Left lobe of liver (tissue), 2 donors: ENCODE data around the gene NPB. TPM values are rescaled to one million over a fixed set of nuclear protein-coding genes. Genes with fewer than 3 reads are reported as not detected.
"Not testable (repeated sequence)": the region's sequence is repeated elsewhere in the genome, so short reads cannot be mapped to it uniquely, and the experiment has no call there.

ENCODE experiments used
- ATAC-seq: fragments of 200-7000 bp; cut with Tn5 transposase; one replicate; pipeline ENCODE4 v1.9.1; 2020; ENCODE audit warnings: mild to moderate bottlenecking, moderate library complexity
- DNase-seq: peaks from one replicate; pipeline ENCODE4 v3.0.0-alpha.2; 2020; ENCODE audit warnings: low spot score
- total RNA-seq: library from RNA; stranded (reverse); gene quantifications from one replicate; pipeline ENCODE4 v1.2.1, GENCODE V29; 2021
- donor health status: DM: no; HTN: no; CAD: no; lungs with moderate emphysema.
- donor health status: DM: no; HTN: yes; CAD: no.

Gene NPB
- total RNA-seq, 1 donor from 2014 or later = 0.13 TPM

DNA sequence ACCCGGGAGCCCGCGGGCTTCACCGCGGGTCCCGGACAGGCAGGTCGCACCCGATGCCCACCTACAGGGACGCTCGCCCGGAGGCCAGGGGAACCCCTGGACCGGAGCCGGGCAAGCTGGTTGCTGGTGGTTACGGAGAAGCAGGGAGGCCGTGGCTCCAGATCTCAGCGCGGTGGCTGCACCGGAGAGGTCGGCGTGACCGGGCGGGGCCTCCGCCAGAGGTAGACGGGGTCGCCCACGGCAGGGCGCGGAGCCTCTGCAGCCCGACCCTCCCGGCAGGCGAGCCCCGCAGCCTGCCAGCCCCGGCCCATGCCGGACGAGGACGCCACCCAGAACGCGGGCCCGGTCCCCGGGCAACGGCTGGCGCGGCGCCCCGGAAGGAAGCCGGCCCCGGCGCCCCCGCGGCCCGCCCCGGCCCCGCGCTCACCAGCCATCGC, 8.8 kb downstream of the NPB start:
- peak; percentile 1 for ATAC-seq
- DNase-seq = no peak

DNA sequence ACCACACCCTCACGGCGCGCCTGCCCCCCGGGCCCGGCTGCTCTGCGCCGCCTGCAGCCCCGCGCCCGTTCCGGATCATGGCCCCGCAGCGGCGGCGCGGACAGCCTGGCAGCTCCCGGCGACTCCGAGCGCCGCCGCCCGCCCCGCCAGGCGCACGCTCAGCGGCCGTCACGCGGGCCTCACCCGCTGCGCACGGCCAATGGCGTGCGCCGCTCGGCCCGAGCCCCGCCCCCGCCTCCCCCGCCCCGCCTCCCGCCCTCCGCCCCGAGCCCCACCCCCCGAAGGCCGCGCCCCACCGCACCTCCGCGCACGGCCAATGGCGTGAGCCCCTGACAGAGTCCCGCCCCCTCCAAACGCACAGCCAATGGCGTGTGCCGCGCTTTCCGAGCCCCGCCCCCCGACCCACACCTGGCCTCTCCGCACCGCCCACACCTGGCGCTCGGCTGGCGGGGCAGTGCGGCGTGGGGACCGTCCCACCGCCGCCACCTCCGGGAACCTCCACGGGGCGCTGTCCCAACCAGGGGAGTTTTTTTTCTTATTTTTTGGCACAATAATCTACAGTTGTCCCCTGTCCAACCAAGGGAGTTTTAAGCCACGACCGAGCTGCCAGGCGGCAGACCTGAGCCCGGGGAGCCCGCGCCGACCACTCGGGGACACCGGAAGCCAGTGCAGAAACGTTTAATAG, 9.4 kb downstream of the NPB start, which contains the start of gene PCYT2:
PCYT2 (minus strand) TSS at position 123 of the 685 bp plus-strand sequence; CDS start at position 79, 44 bp downstream.
- peak; percentile 96 for DNase-seq

DNA sequence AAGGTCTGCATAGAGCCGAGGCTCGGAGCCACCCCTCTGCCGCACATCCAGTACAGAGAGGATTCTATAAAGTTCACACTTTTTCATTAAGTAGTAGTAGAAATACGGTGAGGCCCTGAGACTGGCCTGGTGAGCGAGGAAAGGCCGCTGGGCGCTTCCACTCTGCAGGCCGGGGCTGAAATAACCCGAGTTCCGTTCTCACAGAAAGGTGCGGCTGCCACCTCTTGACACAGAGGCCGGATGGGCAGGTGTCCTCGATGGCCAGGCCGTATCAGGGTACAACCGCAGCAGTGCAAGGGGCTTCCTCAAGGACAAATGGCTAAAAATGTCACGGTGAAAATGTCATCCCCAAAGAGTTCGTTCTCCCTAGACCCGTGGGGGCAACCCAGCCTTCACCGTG, 9.9 kb downstream of the NPB start:
- peak; percentile 0 for ATAC-seq
- no peak for DNase-seq

More for the DNA sequence above, 9.4 kb downstream of the NPB start, which contains the start of gene PCYT2:
- peak; percentile 87 for ATAC-seq

DNA sequence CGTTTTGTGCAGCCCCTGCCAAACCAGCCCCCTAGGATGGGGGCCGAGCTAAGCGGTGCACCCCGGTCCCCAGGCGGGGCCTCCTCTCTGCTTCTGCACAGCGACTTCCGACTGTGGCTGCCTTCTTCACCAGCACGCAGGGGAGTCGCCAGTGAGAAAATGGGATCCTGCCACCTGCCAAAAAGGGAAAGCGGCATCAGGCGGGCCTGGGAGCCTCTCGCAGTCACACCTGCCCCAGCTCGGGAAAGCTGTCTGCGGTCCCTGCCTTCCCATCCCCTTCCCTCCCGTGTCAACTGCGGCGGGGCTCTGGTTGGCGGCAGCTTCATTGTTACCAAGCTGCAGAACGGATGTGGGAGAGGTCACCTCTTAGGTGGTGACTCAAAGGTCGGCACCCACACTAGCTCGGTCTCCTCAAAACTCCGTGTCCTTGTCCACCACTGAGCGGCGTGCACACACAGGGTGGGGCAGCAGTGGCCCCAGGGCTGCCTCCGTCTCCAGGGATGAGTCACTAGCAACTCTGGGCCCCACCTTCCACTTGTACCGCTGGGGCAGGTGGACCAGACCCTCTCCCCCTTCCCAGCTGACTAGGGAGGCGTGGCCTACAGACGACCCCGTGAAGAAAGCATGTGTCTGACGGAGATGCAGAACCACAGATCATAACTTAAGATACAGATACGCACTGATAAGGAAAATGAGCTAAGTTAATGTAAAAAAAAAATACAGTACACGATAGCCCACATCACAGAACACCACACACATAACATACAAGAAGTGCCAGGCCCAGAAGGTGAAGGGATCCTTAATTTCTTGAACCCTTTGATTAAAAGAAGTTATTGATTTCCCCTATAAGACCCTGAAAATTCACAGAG, 10.6 kb downstream of the NPB start:
- DNase-seq = no peak
- ATAC-seq = no peak

GRCh38 chr17:81913394-81914102, 11.5 kb downstream of the NPB start:
- ATAC-seq = no peak
- DNase-seq = no peak

DNA sequence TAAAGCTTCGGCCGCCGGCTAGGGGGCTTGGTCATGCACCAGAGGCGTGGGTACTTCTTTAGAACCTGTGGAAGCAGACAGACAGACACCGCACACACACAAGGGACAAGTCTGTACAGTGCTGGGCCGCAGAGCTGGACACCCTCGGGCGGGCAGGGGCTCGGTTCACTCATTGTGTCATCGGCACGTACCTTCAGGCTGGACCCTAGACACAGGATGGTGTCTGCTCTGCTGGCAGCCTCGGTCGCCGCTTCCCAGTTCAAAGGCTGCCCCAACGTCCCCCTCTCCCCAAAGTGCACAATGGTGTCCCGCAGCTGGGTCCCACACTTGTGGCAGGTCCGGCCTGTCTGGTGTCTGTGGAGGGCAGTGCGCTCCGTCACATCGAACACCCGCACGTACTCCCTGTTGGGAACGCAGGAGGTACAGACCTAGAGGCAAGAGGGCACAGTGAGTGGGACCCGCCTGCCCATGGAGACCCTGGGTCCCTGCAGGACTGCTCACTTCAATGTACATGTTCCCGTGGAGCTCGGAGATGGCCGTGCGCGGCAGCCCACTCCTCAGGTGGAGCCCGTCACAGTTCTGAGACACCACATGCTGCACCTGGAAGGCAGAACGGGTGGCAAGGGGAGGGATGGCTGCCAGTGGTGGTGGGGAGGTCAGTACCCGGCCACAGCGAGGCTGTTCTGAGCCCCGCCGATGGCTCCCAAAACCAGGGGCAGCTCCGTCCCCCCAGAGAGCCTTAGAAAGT, 12.2 kb downstream of the NPB start:
- DNase-seq (no peak), ATAC-seq (no peak)

DNA sequence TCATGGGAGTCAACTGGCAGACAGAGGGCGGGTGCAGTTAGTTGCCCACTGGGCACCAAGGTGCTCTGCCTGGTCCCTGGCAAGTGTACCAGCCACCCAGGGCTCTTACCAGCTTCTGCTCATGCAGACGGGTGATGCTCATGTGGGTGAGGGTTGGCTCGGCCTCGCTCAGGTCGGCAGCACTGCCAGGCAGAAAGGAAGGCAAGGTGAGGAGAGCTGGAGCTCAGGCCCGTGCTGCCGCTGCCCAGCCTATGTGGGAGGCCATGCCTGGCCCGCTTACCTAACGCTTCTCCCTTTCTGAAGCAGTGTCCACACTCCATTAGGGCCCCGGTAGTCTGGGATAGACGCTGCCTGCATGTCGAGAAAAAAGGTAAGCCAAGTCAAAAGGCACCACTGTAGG, 13.3 kb downstream of the NPB start:
- DNase-seq (no peak), ATAC-seq (no peak)

DNA sequence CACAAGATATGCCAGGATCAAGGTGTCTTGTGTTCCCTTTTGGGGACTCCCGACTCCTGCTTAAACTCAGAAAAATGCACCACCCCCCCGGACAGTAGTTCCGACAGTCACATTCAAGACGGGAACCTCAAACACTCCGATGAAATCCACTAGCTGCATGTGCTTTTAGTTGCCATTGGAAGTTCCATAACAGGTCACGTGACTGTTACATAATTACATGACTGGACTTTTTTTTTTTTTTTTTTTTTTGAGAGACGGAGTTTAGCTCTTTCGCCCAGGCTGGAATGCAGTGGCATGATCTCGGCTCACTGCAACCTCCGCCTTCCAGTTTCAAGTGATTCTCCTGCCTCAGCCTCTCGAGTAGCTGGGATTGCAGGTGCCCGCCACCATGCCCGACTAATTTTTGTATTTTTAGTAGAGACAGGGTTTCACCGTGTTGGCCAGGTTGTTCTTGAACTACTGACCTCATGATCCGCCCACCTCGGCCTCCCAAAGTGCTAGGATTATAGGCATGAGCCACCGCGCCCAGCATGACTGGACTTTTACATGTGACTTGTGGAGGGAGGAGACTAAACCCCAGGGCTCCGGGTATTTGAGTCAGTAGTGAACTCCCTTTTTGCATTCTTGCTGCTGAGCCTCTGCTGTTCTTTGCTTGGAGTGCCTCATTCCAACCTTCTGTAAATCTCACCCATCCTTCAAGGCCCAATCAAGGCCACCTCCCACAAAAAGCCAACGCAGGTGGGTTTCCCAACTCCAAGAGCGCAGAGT, 14.4 kb downstream of the NPB start:
- DNase-seq (no peak), ATAC-seq (no peak)

GRCh38 chr17:81917565-81918332, 15.7 kb downstream of the NPB start, which contains the start of gene SIRT7:
SIRT7 (minus strand) TSS chr17:81918176; CDS start chr17:81918131, 45 bp downstream.
- ATAC-seq (peak; percentile 78), DNase-seq (peak; percentile 80)

DNA sequence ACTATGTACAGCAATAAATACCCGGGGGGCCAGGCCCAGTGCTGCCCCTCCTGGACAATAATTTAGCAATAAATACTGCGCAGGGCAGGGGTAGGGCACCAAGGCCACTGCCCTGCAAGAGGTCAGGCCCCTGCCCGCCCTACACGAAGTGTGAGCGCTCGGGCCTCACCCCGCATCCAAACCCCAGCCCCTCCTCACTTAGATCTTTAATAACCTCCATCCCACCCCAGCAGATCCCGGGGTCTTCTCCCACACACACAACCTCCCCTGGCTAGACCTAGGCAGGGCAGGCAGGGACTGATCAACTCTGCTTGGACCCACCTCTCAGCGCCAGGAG, 16.3 kb downstream of the NPB start:
- ATAC-seq = peak; percentile 36
- DNase-seq = not testable (repeated sequence)

GRCh38 chr17:81918832-81919545, 17.0 kb downstream of the NPB start:
- ATAC-seq (peak; percentile 12), DNase-seq (no peak)

DNA sequence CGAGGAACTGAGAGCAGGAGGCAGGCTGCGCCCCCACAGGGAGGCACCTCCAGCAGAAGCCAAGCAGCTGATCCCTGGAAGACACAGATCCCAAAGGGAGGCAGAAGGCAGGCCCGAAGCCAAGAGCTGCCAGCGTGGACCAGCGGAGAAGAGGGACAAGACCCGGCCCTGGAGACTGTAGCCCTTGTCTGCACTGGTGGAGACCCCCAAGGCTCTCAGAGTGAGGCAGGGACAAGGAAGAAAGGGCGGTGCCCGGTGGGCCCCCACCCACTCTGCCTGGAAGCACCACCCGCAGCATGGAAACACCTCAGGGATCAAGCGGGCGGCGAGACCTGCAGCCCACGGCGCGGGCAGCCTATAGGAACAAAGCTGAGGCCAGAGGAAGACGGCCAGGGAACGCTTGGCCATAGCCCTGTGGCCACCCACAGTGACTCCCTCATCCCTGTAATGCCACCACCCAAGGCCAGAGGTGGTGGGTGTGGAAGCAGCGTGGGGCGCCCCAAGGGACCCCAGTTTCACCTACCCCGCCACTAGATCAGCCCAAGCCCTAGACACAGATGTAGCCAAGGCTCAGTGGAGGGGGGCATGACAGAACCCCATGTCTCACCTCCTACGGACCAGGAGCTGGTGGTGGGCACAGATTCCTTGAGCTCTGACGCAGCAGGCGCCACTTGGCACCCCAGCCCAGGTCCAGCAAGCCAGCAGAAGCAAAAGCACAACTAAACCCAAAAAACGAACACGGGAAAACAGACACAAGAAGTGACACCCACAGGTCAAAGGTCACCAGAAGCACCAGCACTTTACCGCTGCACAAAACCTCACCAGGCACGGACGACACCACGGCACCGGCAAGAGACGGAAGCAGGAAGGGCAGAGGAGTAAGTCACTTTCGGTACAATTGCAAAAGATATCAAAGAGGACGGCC, 18.8 kb downstream of the NPB start:
- no peak for ATAC-seq
- DNase-seq = no peak

GRCh38 chr17:81921537-81921862, 19.5 kb downstream of the NPB start:
- ATAC-seq (no peak), DNase-seq (no peak)

DNA sequence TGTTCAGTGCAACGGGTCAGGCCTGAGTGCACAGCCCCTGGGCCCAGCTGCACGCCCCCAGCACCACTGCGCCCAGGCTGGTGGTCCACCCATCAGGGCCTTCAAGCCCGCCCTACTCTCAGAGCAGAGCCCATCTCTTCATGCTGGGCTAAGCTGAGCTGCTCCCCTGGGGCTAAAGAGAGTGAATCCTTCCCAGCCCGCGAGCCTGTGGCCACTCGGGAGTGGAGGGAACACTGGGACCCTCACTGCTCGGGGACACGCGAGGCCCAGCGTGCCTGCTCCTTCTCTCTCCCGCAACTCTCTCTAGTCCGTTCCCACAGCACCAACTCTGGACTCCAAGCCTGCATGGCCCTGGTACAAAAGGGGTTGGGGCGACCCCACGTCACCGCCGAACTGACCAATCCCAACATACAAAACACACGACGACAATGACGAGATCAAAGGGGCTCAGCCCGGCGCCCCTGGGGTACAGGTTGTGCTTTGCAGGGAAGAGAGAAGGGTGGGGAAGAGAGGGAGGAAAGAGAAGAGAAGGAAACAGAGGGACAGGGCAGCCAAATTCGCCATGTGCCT, 20.0 kb downstream of the NPB start:
- ATAC-seq = no peak
- no peak for DNase-seq

DNA sequence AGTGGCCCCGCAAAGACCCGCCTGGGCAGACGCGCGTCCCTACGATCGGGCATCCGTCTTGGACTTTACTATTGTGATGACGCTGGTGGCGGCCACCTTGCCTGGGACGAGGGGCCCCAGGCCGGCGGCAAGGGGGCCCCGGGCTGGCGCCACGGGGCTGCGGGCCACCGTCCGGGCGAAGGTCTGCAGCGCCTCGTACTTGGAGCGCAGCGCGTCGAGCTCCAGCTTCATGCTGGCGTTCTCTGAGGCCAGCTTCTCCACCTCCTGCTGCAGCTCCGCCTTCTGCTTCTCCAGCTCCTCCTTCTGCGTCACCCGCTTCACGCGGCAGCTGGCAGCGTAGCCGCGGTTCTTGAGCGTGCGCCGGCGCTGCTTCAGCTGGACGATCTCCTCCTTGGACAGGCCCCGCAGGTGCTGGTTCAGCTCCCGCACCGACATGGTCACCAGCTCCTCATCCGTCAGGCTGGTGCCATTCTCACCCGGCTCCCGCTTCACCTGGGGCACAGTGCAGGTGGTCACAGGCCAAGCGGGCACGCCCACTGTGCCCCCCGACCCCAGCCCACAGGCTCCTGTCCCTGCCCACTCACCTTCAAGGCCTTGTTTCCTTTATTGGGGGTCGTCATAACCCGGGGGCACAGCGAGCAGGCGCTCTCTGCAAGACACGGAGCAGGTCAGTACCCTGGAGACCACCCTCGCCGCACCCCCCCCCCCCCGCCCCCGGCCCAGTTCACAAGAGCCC, 20.7 kb downstream of the NPB start:
- DNase-seq = no peak
- ATAC-seq = no peak
